GM21367 (cell line): ENCODE results near the gene SAT1.

Source experiments
- ATAC-seq: cut with Tn5 transposase; IDR thresholded peaks from one replicate; pipeline ENCODE4 v1.9.1; 2021; ENCODE audit not compliant: unreplicated experiment

Gene SAT1

GRCh38 chrX:23804578-23804977 lies 21.6 kb downstream of the SAT1 start:
- ATAC-seq = no peak

- no peak for ATAC-seq
Observed at GRCh38 chrX:23805389-23805788, 22.4 kb downstream of the SAT1 start.

GRCh38 chrX:23810279-23810678 lies 27.3 kb downstream of the SAT1 start:
- ATAC-seq = no peak

GRCh38 chrX:23811108-23811651 lies 28.2 kb downstream of the SAT1 start:
- ATAC-seq = no peak

GRCh38 chrX:23811656-23812055 lies 28.7 kb downstream of the SAT1 start:
- ATAC-seq = no peak

GRCh38 chrX:23813808-23814207 lies 30.8 kb downstream of the SAT1 start:
- ATAC-seq = no peak

GRCh38 chrX:23815376-23815775 lies 32.4 kb downstream of the SAT1 start:
- no peak for ATAC-seq

GRCh38 chrX:23816179-23816578 lies 33.2 kb downstream of the SAT1 start:
- ATAC-seq = no peak

- no peak for ATAC-seq
Observed at GRCh38 chrX:23817979-23818336, 35.0 kb downstream of the SAT1 start.

GRCh38 chrX:23819385-23820234 lies 36.6 kb downstream of the SAT1 start:
- no peak for ATAC-seq

- ATAC-seq = no peak
Observed at GRCh38 chrX:23820235-23820782, 37.3 kb downstream of the SAT1 start.

- ATAC-seq = no peak
Observed at GRCh38 chrX:23821847-23822246, 38.9 kb downstream of the SAT1 start.

GRCh38 chrX:23822397-23822796 lies 39.4 kb downstream of the SAT1 start:
- no peak for ATAC-seq

- no peak for ATAC-seq
Observed at GRCh38 chrX:23822841-23823240, 39.9 kb downstream of the SAT1 start.

- ATAC-seq = no peak
Observed at GRCh38 chrX:23825675-23826074, 42.7 kb downstream of the SAT1 start.

GRCh38 chrX:23826216-23826615 lies 43.2 kb downstream of the SAT1 start:
- ATAC-seq = no peak

- no peak for ATAC-seq
Observed at GRCh38 chrX:23826653-23827052, 43.7 kb downstream of the SAT1 start.

GRCh38 chrX:23828881-23829280 lies 45.9 kb downstream of the SAT1 start:
- no peak for ATAC-seq

GRCh38 chrX:23832721-23833120 lies 49.7 kb downstream of the SAT1 start:
- no peak for ATAC-seq
